B cell (primary cell): Measurements from ENCODE around the gene RPL6.

Experiments used
- CTCF ChIP-seq: fragments of 200-600 bp; IDR thresholded peaks from one replicate; pipeline ENCODE4 v1.8.0; 2022; ENCODE audit warnings: antibody characterized with exemption, mild to moderate bottlenecking
- EZH2 ChIP-seq: IDR thresholded peaks from 2 replicates; pipeline ENCODE4 v1.6.1; 2012; ENCODE audit warnings: borderline replicate concordance, low read depth, mild to moderate bottlenecking, moderate library complexity, low read length; ENCODE audit not compliant: insufficient read depth, poor library complexity, severe bottlenecking

- TF ChIP-seq CTCF (peak; percentile 48), EZH2 (no peak)
These were observed 10.1 kb upstream of the RPL6 start for GRCh38 chr12:112419297-112420133.
